CD4-positive, alpha-beta T cell treated with Interleukin-1 beta for 1 hour (primary cell): Measurements from ENCODE around the gene OSBPL9.
"Not testable (repeated sequence)": the region's sequence is repeated elsewhere in the genome, so short reads cannot be mapped to it uniquely, and the experiment has no call there.

Experiments used
- DNase-seq, 2 donors: peaks; one replicate each; pipeline ENCODE4 v3.0.0-alpha.2; 2020 to 2022

OSBPL9 gene

DNA sequence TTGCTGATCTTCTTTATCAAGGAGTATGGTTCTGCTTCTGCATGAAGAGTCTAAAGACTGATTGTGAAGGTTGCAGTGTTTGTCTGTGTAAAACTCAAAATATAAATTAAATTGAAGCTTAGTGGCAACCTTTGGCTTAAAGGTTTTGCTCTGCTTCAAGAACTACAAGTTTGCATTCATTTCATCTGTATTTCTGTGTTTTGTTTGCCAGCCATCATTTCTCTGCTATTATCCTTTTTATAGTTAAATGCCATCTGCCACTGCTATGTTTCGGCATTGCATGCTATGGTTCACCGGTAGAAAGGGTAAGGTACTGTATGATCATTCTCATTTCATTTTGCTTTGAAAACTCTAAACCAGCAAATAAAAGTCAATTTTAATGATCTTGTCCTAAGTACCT is 52.9 kb downstream of the OSBPL9 start:
- DNase-seq: no peak

DNA sequence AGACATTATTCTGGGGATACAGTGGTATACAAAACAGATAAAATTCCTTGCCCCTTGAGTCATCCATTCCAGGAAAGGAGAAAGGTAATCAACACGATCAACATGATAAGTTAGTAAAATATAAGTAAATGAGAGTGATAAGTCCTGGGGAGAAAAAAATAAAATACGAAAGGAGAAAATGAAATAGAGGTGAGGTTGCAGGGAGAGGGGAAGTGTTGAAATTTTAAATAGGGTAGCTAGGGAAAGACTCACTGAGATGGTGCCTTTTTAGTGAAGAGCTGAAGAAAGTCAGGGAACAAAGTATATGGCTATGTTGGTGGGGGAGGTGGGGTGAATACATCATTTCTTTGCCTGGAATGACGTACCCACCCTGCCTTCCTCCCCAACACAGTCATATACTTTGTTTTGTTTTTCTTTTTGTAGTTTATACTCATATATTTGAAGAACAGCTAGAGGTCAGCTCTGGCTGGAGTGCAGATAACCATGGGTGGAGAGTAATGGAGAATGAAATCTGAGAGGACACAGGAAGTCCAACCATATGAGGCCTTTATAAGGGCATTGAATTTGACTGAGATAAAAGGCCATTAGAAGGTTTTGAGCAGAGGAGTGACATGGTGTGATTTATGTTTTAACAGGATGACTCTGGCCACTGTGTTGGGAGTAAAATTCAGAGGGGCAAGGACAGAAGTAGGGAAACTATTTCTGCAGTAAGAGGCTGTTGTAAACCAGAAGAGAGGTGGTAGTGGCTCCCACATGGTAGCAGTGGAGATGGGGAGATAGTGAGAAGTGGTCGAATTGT is 54.8 kb downstream of the OSBPL9 start:
- no peak for DNase-seq

DNA sequence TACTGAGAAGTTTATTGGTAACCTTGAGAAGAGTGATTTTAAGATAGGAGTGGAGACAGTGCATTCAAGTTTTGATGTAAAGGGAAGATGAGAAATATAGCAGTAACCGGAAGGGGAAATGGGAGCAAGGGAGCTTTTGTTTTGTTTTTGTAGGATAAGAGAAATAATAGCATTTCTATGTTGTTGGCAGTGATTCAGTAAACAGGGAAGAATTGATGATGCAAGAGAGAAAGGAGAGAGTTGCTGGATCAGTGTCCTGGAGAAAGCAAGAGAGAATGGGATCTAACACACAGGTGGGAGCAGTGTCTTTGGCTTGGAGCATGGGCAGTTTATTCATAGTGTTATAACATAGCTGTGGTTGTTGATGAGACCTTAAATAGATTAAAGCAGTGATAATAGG is 56.4 kb downstream of the OSBPL9 start:
- no peak for DNase-seq

DNA sequence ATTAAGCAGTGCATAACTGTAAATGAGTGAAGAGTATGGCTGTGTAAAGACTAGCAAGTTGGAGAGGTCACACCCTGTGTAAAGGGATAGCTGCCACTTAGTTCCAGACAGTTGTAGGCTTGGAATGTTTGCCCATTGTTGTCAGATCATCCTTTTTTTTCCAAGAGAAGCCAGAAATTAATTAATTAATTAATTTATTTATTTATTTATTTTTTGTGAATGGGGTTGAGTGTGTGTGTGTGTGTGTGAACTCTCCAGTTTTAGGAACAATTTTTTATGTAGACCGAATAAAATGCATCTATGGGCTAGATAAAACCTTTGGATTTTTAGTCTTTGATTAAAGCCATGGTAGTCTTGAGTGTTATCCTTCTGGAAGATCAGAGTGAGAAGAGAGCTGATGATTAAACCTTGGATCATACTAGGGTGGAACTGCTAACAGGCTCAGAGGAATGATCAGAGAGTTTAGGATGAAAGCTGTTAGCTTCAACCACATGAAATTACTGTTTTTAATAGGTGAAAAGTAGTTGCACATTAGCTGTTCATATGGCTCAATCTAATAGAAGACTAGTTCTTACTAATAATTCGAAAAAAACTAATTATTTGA is 58.4 kb downstream of the OSBPL9 start:
- no peak for DNase-seq

DNA sequence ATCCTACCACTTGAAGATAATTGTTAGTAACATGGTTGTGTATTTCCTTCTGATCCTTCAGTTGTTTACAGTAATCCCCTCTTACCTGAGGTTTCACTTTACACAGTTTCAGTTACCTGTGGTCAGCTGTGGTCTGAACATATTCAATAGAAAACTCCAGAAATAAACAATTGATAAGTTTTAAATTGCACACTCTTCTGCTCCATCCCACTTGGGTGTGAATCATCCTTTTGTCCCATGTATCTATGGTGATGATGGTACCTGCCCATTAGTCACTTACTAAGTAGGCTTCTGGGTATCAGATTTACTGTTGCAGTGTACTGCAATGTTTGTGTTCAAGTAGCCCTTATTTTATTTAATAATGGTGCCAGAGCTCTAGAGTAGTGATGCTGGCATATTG is 62.5 kb downstream of the OSBPL9 start:
- no peak for DNase-seq

DNA sequence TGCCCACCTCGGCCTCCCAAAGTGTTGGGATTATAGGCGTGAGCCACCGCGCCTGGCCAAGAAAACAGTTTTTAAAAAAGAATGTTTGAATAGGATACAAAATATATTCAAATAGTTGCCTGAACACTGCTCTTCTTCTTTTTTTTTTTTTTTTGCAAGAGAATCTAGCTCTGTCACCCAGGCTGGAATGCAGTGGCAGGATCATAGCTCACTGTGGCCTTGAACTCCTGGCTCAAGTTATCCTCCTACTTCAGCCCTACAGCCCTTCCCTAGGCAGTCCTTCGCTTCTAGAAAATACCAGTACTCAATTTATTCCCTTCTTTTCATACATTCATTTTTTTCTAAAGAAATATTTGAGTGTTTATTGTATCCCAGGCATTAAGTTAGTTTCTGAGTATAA is 67.9 kb downstream of the OSBPL9 start:
- no peak for DNase-seq

DNA sequence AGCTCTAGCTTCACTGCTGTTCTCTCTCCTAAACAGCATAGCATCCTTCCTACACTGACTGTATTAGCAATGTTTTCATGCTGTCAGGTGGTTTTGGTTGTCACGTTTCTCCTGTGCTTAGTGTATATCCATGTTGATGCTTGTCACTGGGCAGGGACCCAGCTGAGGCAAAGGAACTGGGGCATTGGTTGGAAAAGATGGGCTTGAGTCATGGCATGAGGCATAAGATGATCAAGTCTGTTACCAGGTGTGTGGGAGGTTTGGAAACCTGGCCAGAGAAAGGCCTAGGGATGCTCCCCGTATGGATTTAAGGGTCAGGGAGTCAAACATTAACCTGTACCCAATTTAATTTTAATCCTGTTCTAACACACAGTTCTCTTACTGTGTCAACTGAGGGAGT is 69.6 kb downstream of the OSBPL9 start:
- no peak for DNase-seq

DNA sequence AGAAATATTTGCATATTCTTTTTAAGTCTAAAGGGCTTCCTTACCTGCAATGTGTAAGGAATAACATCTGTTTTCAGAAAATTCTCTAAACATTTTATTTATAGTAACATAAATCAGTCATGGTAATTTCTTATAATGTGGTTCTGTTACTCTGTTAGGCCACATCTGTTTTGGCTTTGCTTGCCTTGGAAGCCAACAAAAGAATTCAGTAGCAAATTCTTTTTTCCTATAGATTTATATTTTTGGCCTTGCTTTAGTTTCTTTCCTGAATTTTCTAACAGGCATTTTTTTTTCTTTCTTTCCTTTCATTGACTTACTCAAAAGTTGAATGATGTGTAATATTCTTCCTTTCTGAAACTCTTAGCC is 72.2 kb downstream of the OSBPL9 start:
- DNase-seq: no peak

DNA sequence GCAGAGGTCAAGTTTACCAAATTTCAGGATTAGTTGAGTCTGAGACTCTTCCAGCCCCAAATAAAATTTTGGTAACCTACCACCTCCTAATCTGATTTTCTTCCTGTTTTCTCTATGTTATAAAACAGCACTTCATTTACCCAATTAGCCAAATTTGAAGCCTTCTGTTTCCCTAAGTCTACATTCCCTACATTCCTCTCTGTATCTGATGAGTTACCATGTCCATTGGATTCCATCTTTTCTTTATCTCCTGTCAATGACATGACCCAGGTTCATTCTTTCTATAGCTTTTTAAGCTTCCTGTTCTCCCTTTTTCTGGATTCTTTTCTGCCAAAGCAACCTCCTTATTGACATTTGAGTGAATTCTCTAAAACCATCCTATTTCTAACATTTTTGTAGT is 72.8 kb downstream of the OSBPL9 start:
- DNase-seq: no peak

DNA sequence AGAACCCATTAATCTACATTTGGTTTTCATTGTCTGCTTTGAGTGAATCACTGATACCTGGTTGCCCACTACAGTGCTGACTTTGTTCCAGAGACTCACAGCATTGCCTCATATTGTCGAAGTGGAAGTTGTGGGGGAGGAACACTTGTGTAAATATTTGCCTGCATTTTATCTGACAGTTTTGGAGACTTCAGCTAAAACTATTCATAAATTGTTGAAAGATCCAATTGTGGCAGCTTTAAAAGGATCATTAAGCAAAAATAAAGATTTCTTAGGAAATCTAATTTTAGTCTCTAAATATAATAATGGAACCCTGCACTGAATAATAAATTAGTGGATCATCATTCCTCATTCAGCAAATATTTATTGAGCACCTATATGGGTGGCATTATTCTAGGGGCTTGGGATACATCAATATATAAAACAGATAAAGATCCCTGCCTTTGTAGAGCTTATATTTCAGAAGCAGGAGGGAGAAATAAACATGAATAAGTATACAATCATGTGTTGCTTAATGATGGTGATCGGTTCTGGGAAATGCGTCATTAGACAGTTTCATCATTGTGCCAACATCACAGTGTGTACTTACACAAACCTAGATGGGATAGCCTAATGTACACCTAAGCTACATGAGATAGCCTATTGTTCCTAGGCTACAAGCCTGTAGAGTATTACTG is 73.5 kb downstream of the OSBPL9 start:
- no peak for DNase-seq

DNA sequence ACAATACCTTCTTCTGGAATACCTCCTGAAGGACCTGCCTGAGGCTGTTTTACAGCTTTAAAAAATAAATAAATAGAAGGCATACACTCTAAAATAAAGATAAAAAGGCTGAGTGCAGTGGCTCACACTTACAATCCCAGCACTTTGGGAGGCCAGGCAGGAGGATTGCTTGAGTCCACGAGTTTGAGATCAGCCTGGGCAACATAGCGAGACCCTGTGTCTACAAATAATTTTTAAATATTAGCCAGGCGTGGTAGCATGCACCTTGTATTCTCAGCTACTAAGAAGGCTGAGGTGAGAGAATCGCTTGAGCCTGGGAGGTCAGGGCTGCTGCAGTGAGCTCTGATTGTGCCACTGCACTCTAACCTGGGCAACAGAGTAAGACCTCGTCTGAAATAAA is 75.0 kb downstream of the OSBPL9 start:
- no peak for DNase-seq

DNA sequence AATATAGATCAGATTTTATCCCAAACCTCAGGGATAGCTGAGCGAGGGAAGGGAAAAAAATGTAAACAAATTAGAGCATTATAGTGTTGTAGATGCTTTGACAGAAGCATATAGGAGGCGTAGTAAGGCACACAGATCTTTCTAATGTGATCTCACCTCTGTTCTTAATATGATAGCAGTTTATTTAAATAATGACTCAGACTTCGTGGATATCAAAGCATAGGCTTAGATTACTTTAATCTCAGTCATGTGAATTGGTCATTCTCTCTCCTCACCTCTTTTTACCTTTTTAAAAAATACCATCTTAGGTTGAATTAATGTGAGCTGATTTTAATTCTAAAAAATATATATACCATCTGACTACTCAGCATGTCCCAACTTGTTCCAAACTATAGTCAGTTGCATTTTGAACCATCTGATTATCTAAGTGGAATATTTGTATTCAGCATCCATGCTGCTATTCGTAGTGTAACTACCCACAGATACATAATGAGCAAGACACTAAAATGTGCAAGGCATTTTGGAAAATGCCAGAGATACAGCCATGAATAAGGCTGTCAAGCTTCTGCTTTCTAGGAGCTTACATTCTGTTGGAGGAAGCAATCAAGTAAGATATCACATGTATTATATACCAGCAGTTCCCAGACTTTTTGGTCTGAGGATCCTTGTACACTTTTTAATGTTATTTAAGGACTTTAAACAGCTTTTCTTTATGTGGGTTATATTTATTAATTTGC is 76.7 kb downstream of the OSBPL9 start:
- no peak for DNase-seq

DNA sequence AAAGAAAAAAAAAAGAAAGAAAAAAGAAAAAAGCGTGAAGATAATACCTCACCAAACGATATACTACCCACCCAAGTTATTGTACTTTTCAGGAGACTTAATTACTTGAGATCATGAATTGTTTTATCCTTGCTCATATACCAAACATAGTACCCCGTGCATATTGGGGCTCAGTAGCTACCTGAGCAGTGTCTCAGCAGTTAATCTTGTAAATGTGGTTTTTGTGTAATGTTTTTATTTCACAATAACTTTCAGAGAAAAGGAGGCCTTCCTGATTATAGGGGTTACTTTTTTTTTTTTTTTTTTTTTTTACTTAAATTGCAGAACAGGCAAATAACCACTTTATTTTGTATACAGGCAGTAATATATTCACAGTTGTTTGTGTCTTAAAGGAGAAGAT is 80.3 kb downstream of the OSBPL9 start:
- no peak for DNase-seq

DNA sequence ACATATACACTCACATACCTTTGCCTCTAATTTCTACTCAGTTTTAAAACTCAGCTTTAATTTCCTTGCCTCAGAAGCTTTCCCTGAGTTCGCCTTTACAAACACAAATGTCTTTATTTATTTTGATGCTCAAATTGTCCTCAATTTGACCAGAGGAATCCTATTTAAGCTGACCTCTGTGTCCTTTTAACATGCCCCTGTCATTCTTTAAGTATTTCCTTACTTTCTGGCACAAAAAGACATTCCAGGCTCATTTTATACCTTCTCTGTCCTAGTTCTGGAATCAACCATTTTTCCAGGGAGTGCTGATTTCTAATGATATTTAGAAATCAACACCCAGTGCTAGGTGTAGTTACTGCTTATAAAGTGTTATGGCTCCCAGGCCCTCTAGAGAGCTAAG is 82.5 kb downstream of the OSBPL9 start:
- DNase-seq: no peak

DNA sequence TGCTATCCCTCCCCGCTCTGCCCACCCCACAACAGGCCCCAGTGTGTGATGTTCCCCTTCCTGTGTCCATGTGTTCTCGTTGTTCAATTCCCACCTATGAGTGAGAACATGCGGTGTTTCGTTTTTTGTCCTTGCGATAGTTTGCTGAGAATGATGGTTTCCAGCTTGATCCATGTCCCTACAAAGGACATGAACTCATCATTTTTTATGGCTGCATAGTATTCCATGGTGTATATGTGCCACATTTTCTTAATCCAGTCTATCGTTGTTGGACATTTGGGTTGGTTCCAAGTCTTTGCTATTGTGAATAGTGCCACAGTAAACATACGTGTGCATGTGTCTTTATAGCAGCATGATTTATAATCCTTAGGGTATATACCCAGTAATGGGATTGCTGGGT is 84.9 kb downstream of the OSBPL9 start:
- not testable (repeated sequence) for DNase-seq

DNA sequence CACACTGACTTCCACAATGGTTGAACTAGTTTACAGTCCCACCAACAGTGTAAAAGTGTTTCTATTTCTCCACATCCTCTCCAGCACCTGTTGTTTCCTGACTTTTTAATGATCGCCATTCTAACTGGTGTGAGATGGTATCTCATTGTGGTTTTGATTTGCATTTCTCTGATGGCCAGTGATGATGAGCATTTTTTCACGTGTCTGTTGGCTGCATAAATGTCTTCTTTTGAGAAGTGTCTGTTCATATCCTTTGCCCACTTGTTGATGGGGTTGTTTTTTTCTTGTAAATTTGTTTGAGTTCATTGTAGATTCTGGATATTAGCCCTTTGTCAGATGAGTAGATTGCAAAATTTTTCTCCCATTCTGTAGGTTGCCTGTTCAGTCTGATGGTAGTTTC is 85.3 kb downstream of the OSBPL9 start:
- DNase-seq: not testable (repeated sequence)

DNA sequence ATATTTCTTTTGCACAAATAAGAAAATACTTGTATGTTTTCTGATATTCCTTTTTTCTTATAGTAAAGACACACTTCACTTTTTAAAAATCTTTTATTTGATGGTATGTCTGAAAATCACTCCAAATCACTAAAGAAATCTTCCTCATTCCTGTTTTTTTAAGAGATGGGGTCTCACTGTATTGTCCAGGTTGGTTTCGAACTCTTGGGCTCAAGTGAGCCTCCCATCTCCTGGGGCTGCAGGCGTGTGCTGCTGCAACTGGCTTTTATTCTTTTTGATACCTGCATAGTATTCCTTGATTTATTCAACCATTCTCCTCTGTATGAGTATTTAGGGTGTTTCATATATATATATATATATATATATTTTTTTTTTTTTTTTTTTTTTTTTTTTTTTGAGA is 88.1 kb downstream of the OSBPL9 start:
- DNase-seq: no peak

DNA sequence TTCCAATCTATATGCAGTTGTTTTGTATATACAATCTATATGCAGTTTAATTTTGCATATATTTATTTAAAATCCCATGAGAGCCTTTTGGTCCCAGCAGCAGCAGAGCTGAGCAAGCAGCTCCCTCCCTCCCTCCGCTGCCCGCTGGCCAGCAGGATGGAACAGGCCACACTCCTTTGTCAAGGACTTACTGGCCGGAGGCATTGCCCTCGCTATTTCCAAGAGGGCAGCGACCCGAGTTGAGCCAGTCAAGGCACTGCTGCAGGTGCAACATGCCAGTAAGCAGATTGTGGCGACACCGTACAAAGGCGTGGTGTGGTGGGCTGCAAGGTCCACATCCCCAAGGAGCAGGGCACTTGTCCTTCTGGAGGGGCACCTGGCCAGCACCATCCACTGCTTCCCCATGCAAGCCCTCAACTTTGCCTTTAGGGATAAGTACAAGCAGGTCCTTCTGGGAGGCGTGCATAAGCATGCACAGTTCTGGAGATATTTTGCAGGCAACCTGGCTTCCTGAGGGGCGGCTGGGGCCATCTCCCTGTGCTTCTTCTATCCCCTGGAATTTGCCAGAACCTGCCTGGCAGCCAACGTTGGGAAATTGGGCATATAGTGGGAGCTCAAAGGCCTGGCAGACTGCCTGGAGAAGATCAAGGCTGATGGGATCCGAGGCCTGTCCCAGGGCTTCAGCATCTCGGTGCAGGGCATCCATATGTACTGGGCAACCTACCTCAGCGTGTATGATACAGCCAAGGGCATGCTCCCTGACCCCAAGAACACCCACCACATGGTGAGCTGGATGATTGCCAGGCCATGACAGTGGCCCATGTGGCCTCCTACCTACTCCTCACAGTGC is 92.2 kb downstream of the OSBPL9 start:
- DNase-seq: no peak

DNA sequence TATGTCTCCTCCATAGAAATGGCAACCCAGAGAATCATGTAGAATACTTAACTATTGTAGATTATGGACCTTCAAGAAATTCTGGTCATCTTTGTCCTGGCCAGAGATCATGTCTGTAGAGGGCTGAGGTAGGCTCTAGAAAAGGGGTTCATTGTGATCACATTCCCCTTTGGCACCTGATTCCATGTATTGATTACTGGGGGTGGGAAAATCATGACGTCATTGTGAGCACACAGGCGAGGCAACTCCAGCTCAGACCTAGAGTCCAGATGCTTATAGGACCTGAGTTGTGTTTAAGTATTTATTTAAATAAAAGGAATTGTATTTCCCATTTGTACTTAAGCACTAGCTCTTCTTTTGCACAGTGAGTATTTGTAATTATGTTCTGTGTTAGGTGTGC is 93.1 kb downstream of the OSBPL9 start:
- DNase-seq: no peak

DNA sequence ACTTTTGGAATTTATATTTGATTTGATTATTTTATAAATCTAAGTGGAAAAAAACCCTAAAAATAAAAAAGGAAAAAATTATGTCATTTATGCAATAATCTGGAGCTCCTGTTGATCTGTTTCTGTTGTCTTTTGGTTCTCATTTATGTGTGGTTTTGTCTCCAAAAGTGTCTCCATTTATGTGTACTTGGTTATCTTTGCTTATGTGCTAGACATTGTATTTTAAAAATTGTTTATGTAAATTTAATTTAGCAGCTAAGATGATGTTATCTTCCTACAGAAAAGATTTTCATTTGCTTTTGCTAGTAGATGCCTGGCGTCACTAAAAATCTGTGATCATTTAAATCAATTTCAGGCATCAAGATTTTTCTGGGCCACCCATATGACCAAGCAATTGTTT is 95.7 kb downstream of the OSBPL9 start:
- DNase-seq: no peak

DNA sequence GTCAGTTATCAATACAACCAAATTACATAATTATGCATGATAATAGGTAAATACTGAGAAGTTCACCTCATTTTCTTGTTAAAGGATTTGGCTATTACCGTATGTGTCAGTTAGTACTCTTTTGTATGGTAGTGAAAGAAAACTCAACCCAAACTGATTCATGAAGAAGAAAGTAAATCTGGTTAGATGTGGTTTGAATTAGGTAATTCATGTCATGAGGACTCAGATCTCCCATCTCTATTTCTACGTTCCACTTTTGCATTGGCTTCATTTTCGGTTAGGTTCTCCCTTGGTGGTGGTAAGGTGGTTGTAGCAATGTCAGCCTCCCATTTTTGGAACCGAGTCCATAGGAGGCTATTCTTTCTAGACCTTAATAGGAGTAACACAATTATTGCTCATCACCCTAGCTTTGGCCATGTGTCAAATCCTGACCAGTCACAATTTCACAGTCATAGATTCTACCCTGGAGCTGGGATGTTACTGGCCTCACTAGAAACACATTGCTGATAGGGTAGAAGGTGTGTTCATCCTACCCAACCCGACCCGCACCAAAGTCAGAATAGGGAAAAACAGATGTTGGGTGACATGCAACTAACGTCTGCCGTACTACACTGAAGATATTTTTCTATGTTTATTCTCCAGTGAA is 97.6 kb downstream of the OSBPL9 start:
- no peak for DNase-seq

DNA sequence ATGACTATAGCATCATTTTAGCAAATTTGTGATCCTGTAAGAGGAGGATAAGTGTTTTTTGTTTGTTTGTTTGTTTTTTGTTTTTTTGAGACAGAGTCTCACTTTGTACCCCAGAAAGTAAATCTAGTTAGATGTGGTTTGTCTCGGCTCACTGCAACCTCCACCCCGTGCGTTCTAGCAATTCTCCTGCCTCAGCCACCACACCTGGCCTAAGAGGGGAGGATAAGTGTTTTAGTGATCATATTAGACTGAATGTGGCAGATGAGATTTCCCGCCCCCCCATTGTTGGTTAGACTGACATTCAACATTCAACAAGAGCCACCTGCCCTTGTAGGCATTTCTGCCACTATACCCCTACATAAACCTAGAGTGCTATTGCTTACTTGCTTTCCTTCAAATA is 98.5 kb downstream of the OSBPL9 start:
- no peak for DNase-seq
